PFSK-1 (cell line): ENCODE measurements around the gene METTL4.

ENCODE experiments used
- POLR2AphosphoS5 ChIP-seq: IDR thresholded peaks from 2 replicates; pipeline ENCODE4 v1.6.1; 2012; ENCODE audit warnings: low read depth, mild to moderate bottlenecking, control low read depth, low read length, moderate library complexity
- SIN3A ChIP-seq: IDR thresholded peaks from 2 replicates; pipeline ENCODE4 v1.6.1; 2012; ENCODE audit warnings: mild to moderate bottlenecking, low read length, moderate library complexity, borderline replicate concordance; ENCODE audit not compliant: insufficient read depth
- TAF1 ChIP-seq: IDR thresholded peaks from 2 replicates; pipeline ENCODE4 v1.6.1; 2012; ENCODE audit warnings: low read length, control low read depth, borderline replicate concordance; ENCODE audit not compliant: insufficient read depth
- TF ChIP-seq, protein P1 (sequence below), 2 experiments: IDR thresholded peaks; 2 replicates each; pipeline versions ENCODE4 v1.6.1 to v1.8.0; 2011 to 2012; ENCODE audit warnings: low read depth in 2 of 2, low read length in 2 of 2, control low read depth in 1 of 2, inconsistent platforms in 1 of 2, mild to moderate bottlenecking in 1 of 2, moderate library complexity in 1 of 2; ENCODE audit not compliant: insufficient read depth in 1 of 2

DNA sequence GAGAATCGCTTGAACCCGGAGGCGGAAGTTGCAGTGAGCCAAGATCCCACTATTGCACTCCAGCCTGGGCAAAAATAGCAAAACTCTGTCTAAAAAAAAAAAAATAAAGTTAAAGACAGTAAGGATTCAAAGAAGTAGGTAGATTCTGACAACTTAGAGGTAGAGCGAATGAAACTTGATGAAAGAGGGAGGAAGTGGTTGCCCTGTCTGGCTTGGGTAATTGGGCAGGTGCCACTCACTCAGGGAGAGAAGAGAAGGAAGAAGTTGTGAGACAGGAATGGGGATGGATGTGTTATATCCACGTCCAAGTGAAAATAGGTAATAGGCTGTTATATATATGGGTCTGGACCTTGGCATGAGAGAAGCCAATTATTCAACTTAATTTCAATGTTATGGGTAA is 26.3 kb upstream of the METTL4 start:
- no peak for TF ChIP-seq SIN3A
- no peak for TF ChIP-seq TAF1
- TF ChIP-seq POLR2AphosphoS5 = no peak
- TF ChIP-seq, protein P1, sequence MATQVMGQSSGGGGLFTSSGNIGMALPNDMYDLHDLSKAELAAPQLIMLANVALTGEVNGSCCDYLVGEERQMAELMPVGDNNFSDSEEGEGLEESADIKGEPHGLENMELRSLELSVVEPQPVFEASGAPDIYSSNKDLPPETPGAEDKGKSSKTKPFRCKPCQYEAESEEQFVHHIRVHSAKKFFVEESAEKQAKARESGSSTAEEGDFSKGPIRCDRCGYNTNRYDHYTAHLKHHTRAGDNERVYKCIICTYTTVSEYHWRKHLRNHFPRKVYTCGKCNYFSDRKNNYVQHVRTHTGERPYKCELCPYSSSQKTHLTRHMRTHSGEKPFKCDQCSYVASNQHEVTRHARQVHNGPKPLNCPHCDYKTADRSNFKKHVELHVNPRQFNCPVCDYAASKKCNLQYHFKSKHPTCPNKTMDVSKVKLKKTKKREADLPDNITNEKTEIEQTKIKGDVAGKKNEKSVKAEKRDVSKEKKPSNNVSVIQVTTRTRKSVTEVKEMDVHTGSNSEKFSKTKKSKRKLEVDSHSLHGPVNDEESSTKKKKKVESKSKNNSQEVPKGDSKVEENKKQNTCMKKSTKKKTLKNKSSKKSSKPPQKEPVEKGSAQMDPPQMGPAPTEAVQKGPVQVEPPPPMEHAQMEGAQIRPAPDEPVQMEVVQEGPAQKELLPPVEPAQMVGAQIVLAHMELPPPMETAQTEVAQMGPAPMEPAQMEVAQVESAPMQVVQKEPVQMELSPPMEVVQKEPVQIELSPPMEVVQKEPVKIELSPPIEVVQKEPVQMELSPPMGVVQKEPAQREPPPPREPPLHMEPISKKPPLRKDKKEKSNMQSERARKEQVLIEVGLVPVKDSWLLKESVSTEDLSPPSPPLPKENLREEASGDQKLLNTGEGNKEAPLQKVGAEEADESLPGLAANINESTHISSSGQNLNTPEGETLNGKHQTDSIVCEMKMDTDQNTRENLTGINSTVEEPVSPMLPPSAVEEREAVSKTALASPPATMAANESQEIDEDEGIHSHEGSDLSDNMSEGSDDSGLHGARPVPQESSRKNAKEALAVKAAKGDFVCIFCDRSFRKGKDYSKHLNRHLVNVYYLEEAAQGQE (IDR thresholded peaks at IDR 0.05; ENCODE audit: insufficient read depth in 1 of 2, low read depth in 2 of 2, low read length in 2 of 2) = no peak
